B cell (primary cell): Measurements from ENCODE around the gene SIPA1.

Source experiments
- CTCF ChIP-seq: fragments of 200-600 bp; IDR thresholded peaks from one replicate; pipeline ENCODE4 v1.8.0; 2022; ENCODE audit warnings: antibody characterized with exemption, mild to moderate bottlenecking
- EZH2 ChIP-seq: IDR thresholded peaks from 2 replicates; pipeline ENCODE4 v1.6.1; 2012; ENCODE audit warnings: borderline replicate concordance, low read depth, mild to moderate bottlenecking, moderate library complexity, low read length; ENCODE audit not compliant: insufficient read depth, poor library complexity, severe bottlenecking

GRCh38 chr11:65616575-65617001, 21.3 kb upstream of the SIPA1 start:
- TF ChIP-seq CTCF, result no peak
- TF ChIP-seq EZH2, result no peak
